CD8-positive, alpha-beta memory T cell (primary cell): Measurements from ENCODE around the gene C4orf51. TPM values are rescaled to one million over a fixed set of nuclear protein-coding genes. Genes with fewer than 3 reads are reported as not detected.
A peak's percentile ranks its signal among the peaks of the same experiment; 100 is the strongest.

Experiments
- CTCF ChIA-PET: fragments of 350-600 bp; sonication (Branson Sonifier 250); formaldehyde crosslinking; loops from one replicate; lab custom pipeline; 2021; ENCODE audit warnings: antibody characterized with exemption; lab: Charles Lee
- POLR2A ChIA-PET: fragments of 350-600 bp; sonication (Branson Sonifier 250); formaldehyde crosslinking; loops from one replicate; lab custom pipeline; 2021; ENCODE audit warnings: antibody characterized with exemption; lab: Charles Lee
- DNase-seq, 5 donors: peaks; one replicate each; pipeline versions ENCODE4 v3.0.0 to v3.0.0-alpha.2; 2020 to 2022; ENCODE audit warnings: mixed read lengths in 1 of 5
- H3K27ac ChIP-seq: one replicate; pipeline ENCODE4 v1.7.0; 2013; ENCODE audit warnings: low read depth, mild to moderate bottlenecking, low read length, moderate library complexity
- H3K27me3 ChIP-seq: 2 replicates; pipeline ENCODE4 v1.7.0; 2013; ENCODE audit warnings: low read length, mild to moderate bottlenecking; ENCODE audit not compliant: insufficient read depth, poor library complexity, severe bottlenecking
- H3K36me3 ChIP-seq: 2 replicates; pipeline ENCODE4 v1.7.0; 2013; ENCODE audit warnings: mild to moderate bottlenecking, low read length, moderate library complexity; ENCODE audit not compliant: insufficient read depth
- H3K4me1 ChIP-seq: 2 replicates; pipeline ENCODE4 v1.7.0; 2013; ENCODE audit warnings: mild to moderate bottlenecking, low read length, moderate library complexity; ENCODE audit not compliant: insufficient read depth
- H3K4me3 ChIP-seq: 2 replicates; pipeline ENCODE4 v1.7.0; 2013; ENCODE audit warnings: mild to moderate bottlenecking, low read length
- H3K9me3 ChIP-seq: 2 replicates; pipeline ENCODE4 v1.7.0; 2013; ENCODE audit warnings: mild to moderate bottlenecking, low read length
- H3K27ac Mint-ChIP-seq, 8 donors: one replicate each; pipeline ENCODE4 v1.8.0; 2020 to 2021; ENCODE audit warnings: mixed read lengths in 8 of 8, mild to moderate bottlenecking in 6 of 8, inconsistent platforms in 3 of 8, moderate library complexity in 3 of 8
- H3K27me3 Mint-ChIP-seq, 2 donors: one replicate each; pipeline ENCODE4 v1.8.0; 2020 to 2021; ENCODE audit warnings: mixed read lengths in 2 of 2, mild to moderate bottlenecking in 1 of 2, moderate library complexity in 1 of 2
- H3K36me3 Mint-ChIP-seq, 3 donors: one replicate each; pipeline ENCODE4 v1.8.0; 2020 to 2021; ENCODE audit warnings: mixed read lengths in 3 of 3, inconsistent platforms in 1 of 3, mild to moderate bottlenecking in 1 of 3
- H3K4me1 Mint-ChIP-seq, 3 donors: one replicate each; pipeline ENCODE4 v1.8.0; 2020 to 2021; ENCODE audit warnings: mixed read lengths in 3 of 3, inconsistent platforms in 1 of 3, mild to moderate bottlenecking in 1 of 3
- H3K4me3 Mint-ChIP-seq, 7 donors: one replicate each; pipeline ENCODE4 v1.8.0; 2020 to 2021; ENCODE audit warnings: mixed read lengths in 7 of 7, mild to moderate bottlenecking in 6 of 7, moderate library complexity in 4 of 7, inconsistent platforms in 2 of 7
- H3K9me3 Mint-ChIP-seq, 5 donors: one replicate each; pipeline ENCODE4 v1.8.0; 2020 to 2022; ENCODE audit warnings: mixed read lengths in 5 of 5, mild to moderate bottlenecking in 3 of 5, moderate library complexity in 2 of 5, inconsistent platforms in 1 of 5
- polyA plus RNA-seq: library from polyadenylated mRNA; unstranded; fragments of 300-500 nt; fragmentation: Illumina TruSeq; gene quantifications from one replicate; pipeline ENCODE4 v1.2.3, GENCODE V29; 2021
- total RNA-seq, 2 experiments: library from RNA; stranded (reverse); gene quantifications; one replicate each; pipeline ENCODE4 v1.2.3, GENCODE V29; 2021

The C4orf51 gene
- total and polyA plus RNA-seq, 3 experiments from 2014 or later: not detected

- Histone ChIP-seq H3K27me3 (no peaks in the 10 kb centered on the region), H3K4me1 (no peaks in the 10 kb centered on the region), H3K4me3 (no peak overlapping the region), H3K36me3 (peaks cover 9% of the 10 kb centered on the region), H3K9me3 (no peaks in the 10 kb centered on the region), H3K27ac (no peak overlapping the region)
- H3K27ac Mint-ChIP-seq: peak overlapping the region in 1 of 8 donors; percentile 33
- H3K9me3 Mint-ChIP-seq: no peaks in the 10 kb centered on the region
- POLR2A ChIA-PET: no interaction called here
- no peak for DNase-seq
- peaks cover 24 to 78% (median 31%) of the 10 kb centered on the region in 3 donors for H3K36me3 Mint-ChIP-seq
- H3K27me3 Mint-ChIP-seq: no peaks in the 10 kb centered on the region
- H3K4me1 Mint-ChIP-seq: peaks cover 0 to 2% (median 0%) of the 10 kb centered on the region in 3 donors
- CTCF ChIA-PET: no interaction called here
- no peak overlapping the region for H3K4me3 Mint-ChIP-seq
Measured at GRCh38 chr4:145774473-145774872, 94.5 kb downstream of the C4orf51 start.

GRCh38 chr4:145775406-145775805, 95.5 kb downstream of the C4orf51 start:
- peaks cover 25 to 81% (median 31%) of the 10 kb centered on the region in 3 donors for H3K36me3 Mint-ChIP-seq
- POLR2A ChIA-PET: no interaction called here

GRCh38 chr4:145776208-145776607, 96.3 kb downstream of the C4orf51 start:
- Mint-ChIP-seq H3K27me3 (no peaks in the 10 kb centered on the region), H3K4me1 (peaks cover 0 to 4% (median 0%) of the 10 kb centered on the region in 3 donors), H3K27ac (no peak overlapping the region), H3K36me3 (peaks cover 25 to 81% (median 31%) of the 10 kb centered on the region in 3 donors), H3K4me3 (no peak overlapping the region), H3K9me3 (no peaks in the 10 kb centered on the region)
- DNase-seq: no peak
- H3K27ac ChIP-seq: no peak overlapping the region
- H3K9me3 ChIP-seq: no peaks in the 10 kb centered on the region
- ChIA-PET POLR2A (no interaction called here), CTCF (no interaction called here)
- peaks cover 9% of the 10 kb centered on the region for H3K36me3 ChIP-seq
- no peaks in the 10 kb centered on the region for H3K27me3 ChIP-seq
- no peaks in the 10 kb centered on the region for H3K4me1 ChIP-seq
- no peak overlapping the region for H3K4me3 ChIP-seq

More at GRCh38 chr4:145775406-145775805, 95.5 kb downstream of the C4orf51 start:
- Histone ChIP-seq H3K9me3 (no peaks in the 10 kb centered on the region), H3K4me3 (no peak overlapping the region), H3K4me1 (no peaks in the 10 kb centered on the region), H3K27ac (no peak overlapping the region), H3K36me3 (peaks cover 9% of the 10 kb centered on the region), H3K27me3 (no peaks in the 10 kb centered on the region)
- no peak for DNase-seq
- H3K27me3 Mint-ChIP-seq: no peaks in the 10 kb centered on the region
- no peak overlapping the region for H3K4me3 Mint-ChIP-seq
- H3K4me1 Mint-ChIP-seq: peaks cover 0 to 3% (median 0%) of the 10 kb centered on the region in 3 donors
- CTCF ChIA-PET: no interaction called here
- H3K9me3 Mint-ChIP-seq: no peaks in the 10 kb centered on the region
- no peak overlapping the region for H3K27ac Mint-ChIP-seq

GRCh38 chr4:145779319-145779801, 99.4 kb downstream of the C4orf51 start:
- no peak for DNase-seq
- Mint-ChIP-seq H3K27ac (peak overlapping the region in 2 of 8 donors; percentile 43 to 78), H3K9me3 (no peaks in the 10 kb centered on the region), H3K4me3 (no peak overlapping the region), H3K36me3 (peaks cover 18 to 68% (median 29%) of the 10 kb centered on the region in 3 donors), H3K27me3 (peaks cover 0 to 1% of the 10 kb centered on the region in 2 donors), H3K4me1 (peaks cover 0 to 13% (median 0%) of the 10 kb centered on the region in 3 donors)
- Histone ChIP-seq H3K4me3 (no peak overlapping the region), H3K27me3 (no peaks in the 10 kb centered on the region), H3K4me1 (no peaks in the 10 kb centered on the region), H3K36me3 (no peaks in the 10 kb centered on the region), H3K9me3 (no peaks in the 10 kb centered on the region), H3K27ac (no peak overlapping the region)
- POLR2A ChIA-PET: no interaction called here
- CTCF ChIA-PET: no interaction called here

- H3K4me3 ChIP-seq: no peak overlapping the region
- DNase-seq: no peak
- no peaks in the 10 kb centered on the region for H3K9me3 ChIP-seq
- peaks cover 0 to 1% of the 10 kb centered on the region in 2 donors for H3K27me3 Mint-ChIP-seq
- H3K4me1 Mint-ChIP-seq: peaks cover 0 to 13% (median 0%) of the 10 kb centered on the region in 3 donors
- no peaks in the 10 kb centered on the region for H3K9me3 Mint-ChIP-seq
- POLR2A ChIA-PET: no interaction called here
- H3K4me1 ChIP-seq: no peaks in the 10 kb centered on the region
- no peak overlapping the region for H3K27ac Mint-ChIP-seq
- H3K4me3 Mint-ChIP-seq: no peak overlapping the region
- CTCF ChIA-PET: no interaction called here
- H3K27ac ChIP-seq: no peak overlapping the region
- H3K36me3 Mint-ChIP-seq: peaks cover 20 to 61% (median 33%) of the 10 kb centered on the region in 3 donors
- no peaks in the 10 kb centered on the region for H3K27me3 ChIP-seq
- no peaks in the 10 kb centered on the region for H3K36me3 ChIP-seq
Measured at GRCh38 chr4:145781351-145781750, 101.4 kb downstream of the C4orf51 start.

Other genes starting within 250 kb of the C4orf51 start
- 1 to 10 TPM; 1.3 to 1.6 TPM for gene SMAD1, start 198.3 kb upstream of the C4orf51 start, total RNA-seq
- 0.52 TPM for gene SMAD1, start 198.3 kb upstream of the C4orf51 start, polyA plus RNA-seq
- gene MMAA, start 60.8 kb upstream of the C4orf51 start, total RNA-seq: 10 to 100 TPM; 13.1 to 14.9 TPM
- 7.2 TPM for gene MMAA, start 60.8 kb upstream of the C4orf51 start, polyA plus RNA-seq